ENCODE results near the gene FOXL2NB.

The FOXL2NB gene

GRCh38 chr3:138933068-138933668, 13.8 kb upstream of the FOXL2NB start:
- no peak for ATAC-seq

DNA sequence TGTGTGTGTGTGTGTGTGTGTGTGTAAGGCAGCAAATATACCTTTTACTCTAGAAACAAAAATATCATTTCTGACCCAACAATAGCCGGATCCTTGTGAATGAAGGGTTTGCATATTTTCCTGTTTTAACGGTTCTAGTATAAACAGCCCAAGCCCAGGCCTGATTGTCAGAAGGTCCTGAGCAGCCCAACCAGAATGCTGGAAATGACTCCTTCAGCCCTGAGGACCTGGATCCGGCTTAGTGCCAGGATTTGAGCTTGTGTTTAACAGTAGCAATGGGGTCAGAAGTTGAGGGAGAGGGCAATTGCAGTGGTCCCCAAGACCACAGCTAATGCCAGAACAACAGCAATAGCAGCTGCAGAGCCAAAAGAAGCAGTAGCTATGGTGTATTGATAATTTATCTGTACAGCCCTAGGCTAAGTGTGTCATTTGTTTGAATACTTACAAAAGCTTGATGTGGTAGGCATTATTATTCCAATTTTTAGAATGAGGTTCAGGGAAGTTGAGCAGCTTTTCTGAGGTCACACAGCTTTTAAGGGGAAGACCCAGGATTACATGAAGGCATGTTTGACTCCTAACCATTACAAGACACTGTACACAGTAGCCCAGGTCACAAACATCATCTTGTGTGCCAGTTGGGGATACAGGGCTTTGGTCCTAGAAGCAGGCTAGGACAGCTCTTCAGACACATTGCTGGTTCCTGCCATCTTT, 12.9 kb upstream of the FOXL2NB start:
- no peak for ATAC-seq

DNA sequence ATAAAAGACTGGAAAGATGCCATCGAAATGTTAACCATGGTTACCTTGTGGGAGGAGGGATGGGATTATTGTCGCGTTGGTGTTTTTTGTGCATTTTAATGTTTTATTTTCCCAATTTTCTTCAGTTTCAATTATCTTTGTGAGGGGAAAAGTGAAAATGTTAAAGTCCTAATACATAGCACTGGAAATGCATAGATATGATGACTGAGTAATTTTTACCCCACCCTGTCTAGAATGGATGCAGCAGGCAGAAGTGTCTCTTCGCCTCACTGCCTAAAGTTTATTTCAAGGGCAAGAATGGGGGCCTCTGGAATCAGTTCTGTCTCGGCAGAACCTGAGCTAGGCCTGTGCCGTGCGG, 11.5 kb upstream of the FOXL2NB start:
- ATAC-seq: no peak

GRCh38 chr3:138935863-138936740, 10.9 kb upstream of the FOXL2NB start:
- peak; percentile 60 to 64 for ATAC-seq

GRCh38 chr3:138936741-138937689, 10.0 kb upstream of the FOXL2NB start:
- no peak for ATAC-seq

GRCh38 chr3:138937690-138938055, 9.3 kb upstream of the FOXL2NB start:
- ATAC-seq: no peak

DNA sequence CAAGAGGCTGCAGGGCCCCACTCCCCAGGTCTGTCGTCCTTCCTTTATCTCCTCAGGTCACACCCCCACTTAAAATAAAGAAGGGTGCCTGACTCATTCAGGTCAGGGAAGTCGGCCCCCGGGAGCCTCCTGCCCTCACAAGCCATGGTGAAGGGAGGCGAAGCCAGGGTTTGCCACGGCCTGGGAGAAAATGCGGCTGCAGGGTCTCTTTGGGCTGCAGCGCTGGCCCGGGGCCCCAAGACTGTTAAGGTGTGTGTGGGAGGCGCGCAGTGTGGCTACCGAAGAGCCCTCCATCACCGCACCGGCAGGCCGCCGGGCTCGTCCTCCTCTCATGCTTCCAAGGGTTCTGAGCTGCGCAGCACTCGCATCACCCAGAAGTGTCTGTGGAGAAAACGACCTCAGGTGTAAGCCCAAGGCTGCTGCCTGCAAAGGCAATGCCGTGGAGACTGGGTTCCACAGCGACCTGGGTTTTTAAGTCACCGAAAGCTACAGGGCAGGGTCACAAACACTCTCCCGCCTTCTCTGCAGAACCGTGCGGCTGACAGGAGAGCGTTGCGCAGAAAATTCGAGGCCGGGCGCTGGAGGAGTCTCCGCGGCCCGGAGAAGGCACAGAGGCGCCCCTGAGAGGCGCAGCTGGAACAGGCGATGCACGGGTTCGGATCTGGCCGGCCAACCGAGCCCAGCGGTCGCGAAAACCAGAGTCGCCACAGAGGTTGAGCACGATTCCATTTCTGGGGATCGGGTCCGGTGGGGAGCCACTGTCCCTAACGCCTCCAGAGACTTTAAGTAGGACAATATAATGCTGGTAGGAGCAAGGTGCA, 8.8 kb upstream of the FOXL2NB start:
- ATAC-seq: peak in 1 of 2 donors; percentile 11

DNA sequence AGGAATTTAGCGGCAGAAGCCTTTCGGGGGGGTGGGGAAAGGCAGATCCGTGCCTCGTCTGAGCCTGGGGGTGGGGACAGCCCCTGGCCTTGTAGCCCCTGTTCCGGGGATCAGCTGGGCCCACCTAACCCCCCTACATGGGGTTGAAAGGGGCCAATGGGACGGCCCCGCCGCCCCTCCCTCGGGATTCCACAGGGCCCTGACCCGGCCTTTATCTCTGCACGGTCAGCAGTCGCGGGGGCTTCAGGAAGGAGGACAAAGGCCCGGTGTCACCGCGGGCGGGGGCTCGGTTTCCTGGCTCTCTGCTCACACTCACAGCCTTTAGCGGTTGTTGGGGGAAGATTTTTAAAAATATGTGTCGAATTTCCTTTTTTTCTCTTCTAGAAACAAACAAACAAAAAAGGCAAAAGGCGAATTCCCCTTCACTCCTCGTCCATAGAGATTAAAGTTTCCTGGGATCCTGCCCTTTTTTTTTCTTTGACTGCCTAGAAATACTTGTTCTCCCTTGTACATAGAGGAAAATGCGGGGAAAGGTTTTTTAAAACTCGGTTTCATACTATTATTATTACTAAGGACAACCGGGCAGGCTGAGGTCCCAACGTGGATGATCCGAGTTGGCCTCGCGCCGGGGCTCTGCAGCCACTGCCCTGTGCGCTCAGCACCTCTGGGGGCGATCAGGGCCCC, 8.0 kb upstream of the FOXL2NB start:
- ATAC-seq: no peak

DNA sequence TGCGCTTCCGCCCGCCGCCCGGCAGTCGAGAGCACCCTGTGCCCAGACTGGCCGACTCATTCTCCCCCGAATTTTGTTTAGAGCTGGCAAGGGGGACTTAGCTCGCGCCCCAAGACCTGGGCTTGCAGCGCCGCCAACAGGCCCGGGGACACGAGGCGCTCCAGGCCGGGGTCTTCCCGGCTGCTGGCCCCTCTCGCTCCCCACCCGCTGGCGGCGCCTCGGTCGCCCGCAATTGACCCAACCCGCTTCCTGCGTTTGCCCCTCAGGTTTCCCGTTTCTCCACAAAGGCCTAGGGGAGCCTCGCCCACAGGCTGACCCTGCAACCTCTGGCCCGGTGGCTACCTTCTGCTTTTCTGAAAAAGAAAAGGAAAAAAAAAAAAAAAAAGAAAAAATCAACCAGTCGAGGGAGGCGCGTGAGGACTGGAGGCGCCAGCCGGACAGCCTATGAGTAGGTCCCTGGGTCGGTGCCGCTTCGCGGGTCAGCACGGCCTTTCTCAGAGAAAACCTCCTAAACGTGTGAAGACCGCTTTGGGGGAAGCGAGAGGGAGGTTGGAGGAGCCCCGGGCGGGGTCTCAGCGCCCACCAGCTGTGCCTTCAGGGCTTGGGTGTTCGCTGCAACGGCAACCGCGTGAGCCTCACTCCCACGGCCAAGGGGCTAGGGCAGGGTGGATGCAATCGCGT, 7.3 kb upstream of the FOXL2NB start:
- no peak for ATAC-seq

DNA sequence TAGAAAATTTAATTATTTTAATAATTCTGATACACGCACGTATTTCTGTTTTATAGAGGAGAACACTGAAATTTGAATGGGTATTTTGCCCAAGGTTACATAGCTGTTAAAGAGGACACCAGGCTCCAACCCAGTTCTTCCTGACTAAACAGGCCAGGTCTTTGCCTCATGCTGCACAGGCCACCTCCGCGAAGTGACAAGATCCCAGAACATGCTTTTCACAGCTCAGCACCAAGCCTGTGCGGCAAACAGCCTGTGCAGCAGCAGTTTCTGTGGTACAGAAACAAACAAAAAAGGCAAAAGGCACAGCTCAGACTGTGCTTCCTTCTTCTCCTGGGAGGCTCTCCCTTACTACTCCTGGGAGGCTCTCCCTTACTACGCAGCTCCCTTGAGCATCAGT, 6.6 kb upstream of the FOXL2NB start:
- ATAC-seq: no peak

DNA sequence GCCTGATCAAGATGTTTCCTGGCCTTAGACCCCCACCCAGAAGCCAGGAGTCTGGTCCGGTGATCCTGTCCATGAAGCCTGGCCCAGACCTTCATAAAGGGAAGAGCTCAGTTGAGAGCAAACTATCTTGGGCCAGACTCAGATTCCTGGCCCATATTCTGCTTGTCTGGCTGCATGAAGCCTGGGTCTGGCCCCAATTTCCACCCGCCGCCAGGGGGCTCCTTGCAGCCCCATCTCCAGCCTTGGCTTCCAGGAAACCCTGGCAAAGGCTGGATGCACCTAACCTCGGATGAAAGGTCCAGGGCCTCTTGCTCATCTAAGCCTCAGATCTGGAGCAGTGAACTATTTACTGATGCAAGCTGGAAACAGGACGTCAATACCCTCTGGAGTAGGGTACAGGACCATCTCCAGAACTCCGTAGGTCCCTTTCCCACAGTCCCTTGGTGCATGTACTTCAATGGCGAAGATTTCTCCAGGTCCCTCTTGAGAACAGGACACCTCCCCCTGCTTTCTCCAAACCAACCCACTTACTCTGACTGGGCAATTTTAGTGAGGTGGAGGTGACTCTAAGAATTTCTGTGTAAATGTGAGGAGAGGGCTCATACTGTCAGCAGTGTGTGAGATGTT, 5.6 kb upstream of the FOXL2NB start:
- no peak for ATAC-seq

- no peak for ATAC-seq
Measured at GRCh38 chr3:138942271-138942670, 4.7 kb upstream of the FOXL2NB start.

GRCh38 chr3:138942861-138943623, 4.0 kb upstream of the FOXL2NB start:
- no peak for ATAC-seq

GRCh38 chr3:138943724-138944653, 3.0 kb upstream of the FOXL2NB start:
- ATAC-seq: no peak

- no peak for ATAC-seq
Measured at GRCh38 chr3:138944654-138944928, 2.4 kb upstream of the FOXL2NB start.

DNA sequence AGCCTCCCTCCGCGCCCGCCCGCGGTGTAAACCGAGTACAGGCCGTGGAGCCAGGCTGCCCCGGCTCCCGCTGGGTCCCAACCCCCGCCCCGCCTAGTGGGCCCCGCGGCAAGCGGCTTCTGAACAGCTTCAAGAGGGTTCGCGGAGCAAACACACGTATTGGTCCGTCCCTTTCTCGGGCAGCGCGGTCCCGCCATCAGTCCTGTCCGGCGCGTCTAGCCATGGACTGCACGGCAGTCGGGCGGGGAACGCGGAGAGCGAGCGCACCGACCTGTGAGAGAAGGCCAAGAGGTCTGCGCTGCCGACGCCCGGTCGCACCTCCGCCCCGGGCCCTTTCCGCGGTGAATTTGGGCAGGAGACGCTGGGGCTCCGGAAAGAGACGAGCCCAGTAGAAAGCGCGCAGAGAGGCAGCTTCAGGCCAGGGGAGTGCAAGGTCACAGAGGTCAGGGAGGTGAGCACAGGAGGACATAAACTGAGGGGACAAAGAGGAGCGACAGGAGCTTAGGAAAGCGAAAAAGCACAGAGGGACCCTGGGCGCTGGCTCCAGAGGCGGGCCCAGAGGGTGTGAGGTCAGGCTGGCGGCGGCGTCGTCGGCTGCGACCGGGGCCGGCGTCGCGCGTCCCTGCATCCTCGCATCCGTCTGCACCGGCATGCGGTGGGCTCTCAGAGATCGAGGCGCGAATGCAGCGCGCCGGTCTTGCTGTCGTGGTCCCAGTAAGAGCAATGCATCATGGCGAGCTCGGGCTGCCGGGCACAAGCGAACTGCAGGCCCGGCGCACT, 1.9 kb upstream of the FOXL2NB start:
- peak in 1 of 2 donors; percentile 27 for ATAC-seq

Measured in activated CD4-positive, CD25-positive, alpha-beta regulatory T cell treated with anti-CD3 and anti-CD28 coated beads, Interleukin-2, amount 50 U/mL, for 24 hours (primary cell).